DOHH2 (cell line): ENCODE data around the gene SLCO1C1.

Source experiments
- H3F3A ChIP-seq: fragments of 200-600 bp; sonication (generic), shearing (Covaris generic); 2 replicates; pipeline ENCODE4 v1.6.0; 2016; ENCODE audit warnings: antibody characterized with exemption, mild to moderate bottlenecking; ENCODE audit not compliant: control insufficient read depth, insufficient read depth
- H3K27ac ChIP-seq: fragments of 200-600 bp; sonication (generic); 2 replicates; pipeline ENCODE4 v1.5.1; 2014; ENCODE audit warnings: low read depth, mild to moderate bottlenecking, low read length, moderate library complexity
- H3K27me3 ChIP-seq: fragments of 200-600 bp; sonication (generic); 2 replicates; pipeline ENCODE4 v1.6.1; 2014; ENCODE audit warnings: mild to moderate bottlenecking, low read length, mixed read lengths; ENCODE audit not compliant: control insufficient read depth
- H3K36me3 ChIP-seq: fragments of 200-600 bp; sonication (generic); 2 replicates; pipeline ENCODE4 v1.6.1; 2014; ENCODE audit warnings: mild to moderate bottlenecking, low read length, moderate library complexity, mixed read lengths; ENCODE audit not compliant: control insufficient read depth
- H3K4me1 ChIP-seq: fragments of 200-600 bp; sonication (generic); 2 replicates; pipeline ENCODE4 v1.6.1; 2014; ENCODE audit warnings: mild to moderate bottlenecking, low read length, mixed read lengths; ENCODE audit not compliant: control insufficient read depth
- H3K4me2 ChIP-seq: fragments of 200-600 bp; sonication (generic); 2 replicates; pipeline ENCODE4 v1.6.0; 2014; ENCODE audit warnings: mild to moderate bottlenecking, low read length, moderate library complexity
- H3K4me3 ChIP-seq: fragments of 200-600 bp; sonication (generic); 2 replicates; pipeline ENCODE4 v1.5.1; 2014; ENCODE audit warnings: mild to moderate bottlenecking, low read length, mixed read lengths
- H3K79me2 ChIP-seq: fragments of 200-600 bp; sonication (generic); 2 replicates; pipeline ENCODE4 v1.6.1; 2014; ENCODE audit warnings: mild to moderate bottlenecking, low read length, mixed read lengths; ENCODE audit not compliant: control insufficient read depth
- H3K9me2 ChIP-seq: fragments of 200-600 bp; sonication (generic); replicated peaks from 2 replicates; pipeline ENCODE4 v1.6.1; 2014; ENCODE audit warnings: mild to moderate bottlenecking, low read length, mixed read lengths; ENCODE audit not compliant: control insufficient read depth
- H3K9me3 ChIP-seq: fragments of 200-600 bp; sonication (generic); 2 replicates; pipeline ENCODE4 v1.6.1; 2014; ENCODE audit warnings: antibody characterized with exemption, low read length, mixed read lengths; ENCODE audit not compliant: control insufficient read depth, insufficient read depth
- H4K20me1 ChIP-seq: fragments of 200-600 bp; sonication (generic); 2 replicates; pipeline ENCODE4 v1.6.0; 2014; ENCODE audit warnings: low read depth, mild to moderate bottlenecking, antibody characterized with exemption, low read length, moderate library complexity; ENCODE audit not compliant: control insufficient read depth, insufficient read depth
- CTCF ChIP-seq: fragments of 200-600 bp; sonication (generic); IDR thresholded peaks from one replicate; pipeline ENCODE4 v1.5.1; 2014; ENCODE audit warnings: antibody characterized with exemption, mild to moderate bottlenecking, low read depth, low read length; ENCODE audit not compliant: poor library complexity, severe bottlenecking
- EZH2phosphoT487 ChIP-seq: fragments of 200-600 bp; sonication (generic); IDR thresholded peaks from 2 replicates; pipeline ENCODE4 v1.6.1; 2017; ENCODE audit warnings: borderline replicate concordance, mild to moderate bottlenecking, antibody characterized with exemption, low read length, moderate library complexity, mixed read lengths

SLCO1C1 gene

GRCh38 chr12:20696181-20696905 is 1.2 kb downstream of the SLCO1C1 start:
- Histone ChIP-seq H3K4me3 (no peak overlapping the region), H3K9me2 (no peaks in the 10 kb centered on the region), H3K27me3 (no peaks in the 10 kb centered on the region), H3K4me2 (no peak overlapping the region), H3F3A (no peaks in the 10 kb centered on the region), H3K4me1 (no peaks in the 10 kb centered on the region), H3K79me2 (no peaks in the 10 kb centered on the region), H4K20me1 (no peaks in the 10 kb centered on the region), H3K36me3 (no peaks in the 10 kb centered on the region), H3K9me3 (no peaks in the 10 kb centered on the region), H3K27ac (no peak overlapping the region)
- TF ChIP-seq CTCF (no peak), EZH2phosphoT487 (no peak)

GRCh38 chr12:20701106-20701505 is 6.0 kb downstream of the SLCO1C1 start:
- no peaks in the 10 kb centered on the region for H3K4me1 ChIP-seq
- no peak overlapping the region for H3K4me3 ChIP-seq
- H3K9me2 ChIP-seq: no peaks in the 10 kb centered on the region
- no peaks in the 10 kb centered on the region for H4K20me1 ChIP-seq
- no peak overlapping the region for H3K27ac ChIP-seq
- no peaks in the 10 kb centered on the region for H3K36me3 ChIP-seq
- TF ChIP-seq EZH2phosphoT487 (no peak), CTCF (no peak)
- H3K4me2 ChIP-seq: no peak overlapping the region
- no peaks in the 10 kb centered on the region for H3K9me3 ChIP-seq
- H3F3A ChIP-seq: no peaks in the 10 kb centered on the region
- H3K79me2 ChIP-seq: no peaks in the 10 kb centered on the region
- H3K27me3 ChIP-seq: no peaks in the 10 kb centered on the region

GRCh38 chr12:20704860-20705259 is 9.7 kb downstream of the SLCO1C1 start:
- H3K4me3 ChIP-seq: no peak overlapping the region
- no peak overlapping the region for H3K27ac ChIP-seq
- H3K27me3 ChIP-seq: no peaks in the 10 kb centered on the region
- no peaks in the 10 kb centered on the region for H3K36me3 ChIP-seq
- no peaks in the 10 kb centered on the region for H3K9me2 ChIP-seq
- H3K4me1 ChIP-seq: no peaks in the 10 kb centered on the region
- no peaks in the 10 kb centered on the region for H4K20me1 ChIP-seq
- no peak for TF ChIP-seq CTCF
- no peak for TF ChIP-seq EZH2phosphoT487
- H3K79me2 ChIP-seq: no peaks in the 10 kb centered on the region
- no peaks in the 10 kb centered on the region for H3F3A ChIP-seq
- H3K4me2 ChIP-seq: no peak overlapping the region
- no peaks in the 10 kb centered on the region for H3K9me3 ChIP-seq
